Breast epithelium (tissue), 4 donors: ENCODE results near the gene ARHGAP26. TPM values are rescaled to one million over a fixed set of nuclear protein-coding genes. Genes with fewer than 3 reads are reported as not detected.

Source experiments
- DNase-seq, 2 donors: peaks; one replicate each; pipeline ENCODE4 v3.0.0-alpha.2; 2019; ENCODE audit warnings: low spot score in 2 of 2
- H3K27ac ChIP-seq, 2 donors: fragments of 200-600 bp; sonication (generic) in 1 of 2; one replicate each; pipeline ENCODE4 v1.5.1; 2016 to 2019; ENCODE audit warnings: mild to moderate bottlenecking in 1 of 2
- H3K27me3 ChIP-seq, 2 donors: fragments of 200-600 bp; sonication (generic) in 1 of 2; one replicate each; pipeline versions ENCODE4 v1.5.1 to v1.6.0; 2017 to 2019; ENCODE audit warnings: control low read depth in 1 of 2, mild to moderate bottlenecking in 1 of 2
- H3K36me3 ChIP-seq: fragments of 200-600 bp; one replicate; pipeline ENCODE4 v1.5.1; 2019
- H3K4me1 ChIP-seq, 2 donors: fragments of 200-600 bp; sonication (generic); one replicate each; pipeline ENCODE4 v1.5.1; 2016 to 2019; ENCODE audit warnings: control low read depth in 1 of 2
- H3K4me3 ChIP-seq, 3 donors: fragments of 200-600 bp; sonication (generic); 1 replicate in 2 of 3; 2 replicates in 1 of 3; pipeline ENCODE4 v1.5.1; 2016 to 2019; ENCODE audit warnings: mild to moderate bottlenecking in 3 of 3, moderate library complexity in 2 of 3
- H3K9me3 ChIP-seq, 2 donors: fragments of 200-600 bp; sonication (generic) in 1 of 2; one replicate each; pipeline ENCODE4 v1.5.1; 2016 to 2019; ENCODE audit warnings: control low read depth in 1 of 2
- CTCF ChIP-seq, 3 donors: fragments of 450-650 bp; IDR thresholded peaks; one replicate each; pipeline ENCODE4 v1.5.1; 2016 to 2017; ENCODE audit warnings: antibody characterized with exemption in 3 of 3, mild to moderate bottlenecking in 3 of 3, moderate library complexity in 3 of 3
- POLR2A ChIP-seq: fragments of 450-650 bp; IDR thresholded peaks from one replicate; pipeline ENCODE4 v1.6.1; 2016; ENCODE audit warnings: antibody characterized with exemption, mild to moderate bottlenecking, moderate library complexity
- POLR2AphosphoS5 ChIP-seq, 3 donors: sonication (generic); formaldehyde crosslinking; IDR thresholded peaks; one replicate each; pipeline ENCODE4 v1.6.1; 2017; ENCODE audit warnings: antibody characterized with exemption in 3 of 3
- intact Hi-C: fragments of 100-400 bp; cut with DNase I; formaldehyde crosslinking; loops from one replicate; pipeline ENCODE4 v1.15.1; 2023; ENCODE audit warnings: low total_unique reads
- total RNA-seq, 3 donors: library from RNA; depleted of rRNA; stranded (reverse); fragments of >200 nt; gene quantifications; one replicate each; pipeline ENCODE4 v1.1.0, GENCODE V29; 2016

ARHGAP26 gene
- total RNA-seq, 3 donors from 2014 or later = 33.1 to 89.0 (median 56.4) TPM

- H3K4me1 ChIP-seq = no peaks in the 10 kb centered on the region
- H3K27ac ChIP-seq = no peak overlapping the region
- TF ChIP-seq POLR2A = no peak
- TF ChIP-seq POLR2AphosphoS5 (IDR thresholded peaks at IDR 0.05) = no peak
- TF ChIP-seq CTCF (IDR thresholded peaks at IDR 0.05) = no peak
These were observed 24.4 kb downstream of the ARHGAP26 start for GRCh38 chr5:142794537-142794936.

GRCh38 chr5:142795251-142795650 is 25.1 kb downstream of the ARHGAP26 start:
- Histone ChIP-seq H3K27me3 (no peaks in the 10 kb centered on the region), H3K27ac (no peak overlapping the region), H3K9me3 (no peaks in the 10 kb centered on the region), H3K4me1 (no peaks in the 10 kb centered on the region), H3K4me3 (no peak overlapping the region), H3K36me3 (no peaks in the 10 kb centered on the region)
- no peak for DNase-seq
- intact Hi-C loops = no loop called here
- TF ChIP-seq CTCF (IDR thresholded peaks at IDR 0.05) (no peak), POLR2AphosphoS5 (IDR thresholded peaks at IDR 0.05) (no peak), POLR2A (no peak)

More at GRCh38 chr5:142794537-142794936, 24.4 kb downstream of the ARHGAP26 start:
- no peaks in the 10 kb centered on the region for H3K36me3 ChIP-seq
- intact Hi-C loops = no loop called here
- DNase-seq = no peak
- no peak overlapping the region for H3K4me3 ChIP-seq
- H3K9me3 ChIP-seq = no peaks in the 10 kb centered on the region
- H3K27me3 ChIP-seq = no peaks in the 10 kb centered on the region

GRCh38 chr5:142796492-142797109 is 26.4 kb downstream of the ARHGAP26 start:
- H3K27ac ChIP-seq = no peak overlapping the region
- no peak for TF ChIP-seq CTCF (IDR thresholded peaks at IDR 0.05)
- no peak for TF ChIP-seq POLR2AphosphoS5 (IDR thresholded peaks at IDR 0.05)
- TF ChIP-seq POLR2A = no peak
- H3K27me3 ChIP-seq = no peaks in the 10 kb centered on the region
- no peaks in the 10 kb centered on the region for H3K9me3 ChIP-seq
- no peak overlapping the region for H3K4me3 ChIP-seq
- intact Hi-C loops = no loop called here
- DNase-seq = no peak
- H3K36me3 ChIP-seq = no peaks in the 10 kb centered on the region
- H3K4me1 ChIP-seq = no peaks in the 10 kb centered on the region

- Histone ChIP-seq H3K27ac (no peak overlapping the region), H3K9me3 (no peaks in the 10 kb centered on the region), H3K4me3 (no peak overlapping the region), H3K36me3 (no peaks in the 10 kb centered on the region), H3K4me1 (no peaks in the 10 kb centered on the region), H3K27me3 (no peaks in the 10 kb centered on the region)
- intact Hi-C loops = no loop called here
- no peak for DNase-seq
- TF ChIP-seq POLR2AphosphoS5 (IDR thresholded peaks at IDR 0.05) (no peak), CTCF (IDR thresholded peaks at IDR 0.05) (no peak), POLR2A (no peak)
These were observed 27.2 kb downstream of the ARHGAP26 start for GRCh38 chr5:142797420-142797819.

- intact Hi-C loops = no loop called here
- H3K4me1 ChIP-seq = peaks cover 0 to 4% of the 10 kb centered on the region in 2 donors
- TF ChIP-seq POLR2AphosphoS5 (IDR thresholded peaks at IDR 0.05) (peak in 2 of 3 donors; percentile 24 to 47), POLR2A (no peak), CTCF (IDR thresholded peaks at IDR 0.05) (no peak)
- no peak overlapping the region for H3K27ac ChIP-seq
- H3K9me3 ChIP-seq = no peaks in the 10 kb centered on the region
- no peaks in the 10 kb centered on the region for H3K27me3 ChIP-seq
- H3K36me3 ChIP-seq = no peaks in the 10 kb centered on the region
- H3K4me3 ChIP-seq = no peak overlapping the region
- no peak for DNase-seq
These were observed 28.1 kb downstream of the ARHGAP26 start for GRCh38 chr5:142798099-142798770.
